Osteoblast (primary cell): ENCODE data around the gene PLCH2. TPM values are rescaled to one million over a fixed set of nuclear protein-coding genes. Genes with fewer than 3 reads are reported as not detected.

ENCODE experiments used
- DNase-seq: peaks from one replicate; pipeline ENCODE4 v3.0.0; 2011; ENCODE audit warnings: low spot score, mixed read lengths; ENCODE audit not compliant: insufficient read length; ENCODE audit errors: missing footprints
- H2AFZ ChIP-seq: 2 replicates; pipeline ENCODE4 v1.6.0; 2011; ENCODE audit warnings: mild to moderate bottlenecking, low read length
- H3K27ac ChIP-seq: 2 replicates; pipeline ENCODE4 v1.5.1; 2011; ENCODE audit warnings: mild to moderate bottlenecking, low read depth, low read length, moderate library complexity
- H3K27me3 ChIP-seq: 2 replicates; pipeline ENCODE4 v1.6.0; 2012; ENCODE audit warnings: mild to moderate bottlenecking, control low read depth, inconsistent platforms, low read length, moderate library complexity; ENCODE audit not compliant: insufficient read depth
- H3K36me3 ChIP-seq: 2 replicates; pipeline ENCODE4 v1.5.1; 2011; ENCODE audit warnings: mild to moderate bottlenecking, low read length, control low read depth, moderate library complexity; ENCODE audit not compliant: insufficient read depth
- H3K4me1 ChIP-seq: 2 replicates; pipeline ENCODE4 v1.5.1; 2011; ENCODE audit warnings: mild to moderate bottlenecking, low read length, control low read depth, moderate library complexity; ENCODE audit not compliant: insufficient read depth
- H3K4me2 ChIP-seq: 2 replicates; pipeline ENCODE4 v1.6.0; 2011; ENCODE audit warnings: mild to moderate bottlenecking, low read length; ENCODE audit not compliant: insufficient read depth
- H3K4me3 ChIP-seq: fragments of 200-600 bp; sonication (generic); 3 replicates; pipeline ENCODE4 v1.5.1; 2012; ENCODE audit warnings: mild to moderate bottlenecking, low read length, inconsistent platforms; ENCODE audit not compliant: insufficient read depth
- H3K79me2 ChIP-seq: 2 replicates; pipeline ENCODE4 v1.6.0; 2012; ENCODE audit warnings: mild to moderate bottlenecking, low read length, control low read depth, inconsistent platforms; ENCODE audit not compliant: insufficient read depth
- H3K9me3 ChIP-seq: 2 replicates; pipeline ENCODE4 v1.5.1; 2011; ENCODE audit warnings: low read depth, low read length, control low read depth
- H4K20me1 ChIP-seq: 2 replicates; pipeline ENCODE4 v1.6.0; 2012; ENCODE audit warnings: mild to moderate bottlenecking, low read length, control low read depth; ENCODE audit not compliant: insufficient read depth
- CTCF ChIP-seq: IDR thresholded peaks from 2 replicates; pipeline ENCODE4 v1.5.1; 2011; ENCODE audit warnings: mild to moderate bottlenecking, low read depth, low read length, moderate library complexity; ENCODE audit errors: extremely low read depth
- total RNA-seq: library from RNA; depleted of rRNA; stranded (reverse); fragments of >200 nt; gene quantifications from 2 replicates; pipeline ENCODE4 v1.2.3, GENCODE V29; 2012

The PLCH2 gene
- total RNA-seq, 1 donor, result under 0.01 TPM

GRCh38 chr1:2516946-2517345, 40.9 kb downstream of the PLCH2 start:
- Histone ChIP-seq H3K79me2 (peaks cover 7% of the 10 kb centered on the region), H2AFZ (no peak overlapping the region), H4K20me1 (peaks cover 15% of the 10 kb centered on the region), H3K27me3 (no peaks in the 10 kb centered on the region), H3K4me1 (no peaks in the 10 kb centered on the region), H3K36me3 (peaks cover 43% of the 10 kb centered on the region), H3K4me3 (no peak overlapping the region), H3K9me3 (no peaks in the 10 kb centered on the region), H3K27ac (no peak overlapping the region), H3K4me2 (no peak overlapping the region)
- no peak for DNase-seq
- no peak for TF ChIP-seq CTCF

GRCh38 chr1:2517966-2518365, 41.9 kb downstream of the PLCH2 start:
- Histone ChIP-seq H3K27ac (no peak overlapping the region), H3K4me1 (no peaks in the 10 kb centered on the region), H3K4me3 (no peak overlapping the region), H4K20me1 (peaks cover 21% of the 10 kb centered on the region), H3K27me3 (no peaks in the 10 kb centered on the region), H3K9me3 (no peaks in the 10 kb centered on the region), H3K79me2 (peaks cover 17% of the 10 kb centered on the region), H3K36me3 (peaks cover 38% of the 10 kb centered on the region), H3K4me2 (no peak overlapping the region), H2AFZ (no peak overlapping the region)
- TF ChIP-seq CTCF, result no peak
- no peak for DNase-seq

GRCh38 chr1:2518528-2518927, 42.4 kb downstream of the PLCH2 start:
- TF ChIP-seq CTCF, result no peak
- no peaks in the 10 kb centered on the region for H3K9me3 ChIP-seq
- peaks cover 26% of the 10 kb centered on the region for H4K20me1 ChIP-seq
- no peak for DNase-seq
- H3K36me3 ChIP-seq, result peaks cover 32% of the 10 kb centered on the region
- H3K4me1 ChIP-seq, result no peaks in the 10 kb centered on the region
- H3K4me2 ChIP-seq, result no peak overlapping the region
- H3K27me3 ChIP-seq, result no peaks in the 10 kb centered on the region
- H3K4me3 ChIP-seq, result no peak overlapping the region
- no peak overlapping the region for H2AFZ ChIP-seq
- peaks cover 23% of the 10 kb centered on the region for H3K79me2 ChIP-seq
- no peak overlapping the region for H3K27ac ChIP-seq

- H3K79me2 ChIP-seq, result peaks cover 29% of the 10 kb centered on the region
- H3K9me3 ChIP-seq, result no peaks in the 10 kb centered on the region
- peaks cover 32% of the 10 kb centered on the region for H4K20me1 ChIP-seq
- H2AFZ ChIP-seq, result no peak overlapping the region
- no peak overlapping the region for H3K27ac ChIP-seq
- no peak for DNase-seq
- no peaks in the 10 kb centered on the region for H3K27me3 ChIP-seq
- no peak overlapping the region for H3K4me2 ChIP-seq
- TF ChIP-seq CTCF, result no peak
- peaks cover under 1% of the 10 kb centered on the region for H3K4me1 ChIP-seq
- H3K36me3 ChIP-seq, result peaks cover 31% of the 10 kb centered on the region
- no peak overlapping the region for H3K4me3 ChIP-seq
These were observed 43.1 kb downstream of the PLCH2 start for GRCh38 chr1:2519029-2519685.
